Measurements from ENCODE around the gene HFE. TPM values are rescaled to one million over a fixed set of nuclear protein-coding genes. Genes with fewer than 3 reads are reported as not detected.

HFE gene
- total and polyA plus RNA-seq, 2 of the 13 experiments (the other 11 are each of a cell fraction or from before 2014, with no cell fraction given), result 3.7 to 6.3 TPM

GRCh38 chr6:26104457-26105108 lies 17.4 kb downstream of the HFE start:
- Histone ChIP-seq H3K4me1 (ENCODE audit: insufficient read depth, low read length) (peaks cover 29% of the 10 kb centered on the region), H3K9ac (ENCODE audit: insufficient read depth, low read depth, low read length) (peak overlapping the region; percentile 80), H3K9me3 (ENCODE audit: low read length) (no peaks in the 10 kb centered on the region), H3K4me2 (ENCODE audit: low read depth, low read length) (peak overlapping the region; percentile 98), H3K4me3 (replicated peaks in 1 of 3; ENCODE audit: insufficient read depth in 1 of 3, low read depth in 2 of 3, low read length in 3 of 3) (peak overlapping the region; percentile 64 to 79 (median 74)), H3K36me3 (replicated peaks in 1 of 2; ENCODE audit: control insufficient read depth in 1 of 2, insufficient read depth in 2 of 2, low read length in 2 of 2) (no peaks in the 10 kb centered on the region), H3K27ac (ENCODE audit: extremely low read length, insufficient read depth, low read length) (peak overlapping the region; percentile 92), H3K27me3 (ENCODE audit: control insufficient read depth in 1 of 2, insufficient read depth in 2 of 2, low read length in 2 of 2) (no peaks in the 10 kb centered on the region; a peak in 1 of 5 replicates), H3K79me2 (ENCODE audit: insufficient read depth, low read length) (no peaks in the 10 kb centered on the region), H4K20me1 (ENCODE audit: insufficient read depth, low read length) (no peaks in the 10 kb centered on the region), H2AFZ (ENCODE audit: low read length) (no peak overlapping the region)
- POLR2A ChIA-PET, result interaction anchor here (0.7 to 3.5 kb wide), 30 partner anchors 9 to 1718 kb away, joined by 3 to 206 read pairs (median 5); partner anchors contain the start of gene HFE
- no TSS peak for BruUV-seq (replicated peaks)
- FAIRE-seq (peak; percentile 56), ATAC-seq (peak; percentile 66), DNase-seq (ENCODE audit: low spot score) (peak; percentile 90)
- intact Hi-C loops (cut with micrococcal nuclease; ENCODE audit: unreplicated experiment), result loop anchor here (1.0 to 5.0 kb wide), 3 partner anchors 19 to 93 kb away; a partner anchor contains a TSS
- CTCF ChIA-PET (ENCODE audit: low intra/inter-chr PET ratio, low total read pairs), result interaction anchor here (2.3 kb wide), 1 partner anchor 39 kb away, joined by 7 read pairs; no protein-coding TSS in a partner anchor
- in situ Hi-C loops (cut with HindIII; ENCODE audit: extremely low pct_ligation_motif_present, low pct_unique_long_range_greater_than_20kb), result loop anchor here (5.0 kb wide), 1 partner anchor 42 kb away; no protein-coding TSS in a partner anchor
- 6% methylated on average over 22 of the region's 22 CpGs for WGBS (ENCODE audit: low lambda C conversion rate)
- TF ChIP-seq E2F2 (CRISPR knock-in tag; IDR thresholded peaks at IDR 0.05; ENCODE audit: borderline replicate concordance) (no peak), SPEN (CRISPR knock-in tag; IDR thresholded peaks at IDR 0.05; ENCODE audit: low read depth) (peak; percentile 39; the same call in 1 of the 2 replicates), FOXP4 (CRISPR knock-in tag; IDR thresholded peaks at IDR 0.05) (peak; percentile 62; the same call in 1 of the 2 replicates), ZNF629 (CRISPR knock-in tag; conservative IDR thresholded peaks at IDR 0.05) (peak; percentile 57; the same call in 1 of the 2 replicates), ZNF816 (CRISPR knock-in tag; IDR thresholded peaks at IDR 0.05; ENCODE audit: borderline replicate concordance) (peak; percentile 39; the same call in 1 of the 2 replicates), HDAC1 (CRISPR knock-in tag; IDR thresholded peaks at IDR 0.05) (peak; percentile 73), AHDC1 (CRISPR knock-in tag; IDR thresholded peaks at IDR 0.05; ENCODE audit: borderline replicate concordance) (peak; percentile 84), ZNF790 (CRISPR knock-in tag; IDR thresholded peaks at IDR 0.05; ENCODE audit: borderline replicate concordance) (0 out of 2 replicates have a peak, but pooled peaks have one; percentile 15), REPIN1 (CRISPR knock-in tag; IDR thresholded peaks at IDR 0.05; ENCODE audit: borderline replicate concordance, low read depth) (peak; percentile 45; the same call in 1 of the 2 replicates), TFDP2 (CRISPR knock-in tag; IDR thresholded peaks at IDR 0.05) (peak; percentile 56), ERF (CRISPR knock-in tag; IDR thresholded peaks at IDR 0.05) (0 out of 2 replicates have a peak, but pooled peaks have one; percentile 29), ZBTB7B (CRISPR knock-in tag; IDR thresholded peaks at IDR 0.05) (peak; percentile 53; the same call in 1 of the 2 replicates)
